Panc1 (cell line): Measurements from ENCODE around the gene ANKRD34A.

Experiments used
- CTCF ChIP-seq: fragments of 450-650 bp; IDR thresholded peaks from 2 replicates; pipeline ENCODE4 v1.5.1; 2017; ENCODE audit warnings: mild to moderate bottlenecking
- POLR2AphosphoS5 ChIP-seq: IDR thresholded peaks from 2 replicates; pipeline ENCODE4 v1.6.1; 2012; ENCODE audit warnings: mild to moderate bottlenecking, low read depth, low read length, moderate library complexity
- TF ChIP-seq, protein P1 (sequence below), 2 experiments: IDR thresholded peaks; 2 replicates each; pipeline ENCODE4 v1.6.1; 2011 to 2012; ENCODE audit warnings: low read depth in 2 of 2, control low read depth in 1 of 2, low read length in 1 of 2, mild to moderate bottlenecking in 1 of 2, moderate library complexity in 1 of 2; ENCODE audit not compliant: insufficient read depth in 1 of 2

- TF ChIP-seq CTCF (no peak), POLR2AphosphoS5 (no peak)
- TF ChIP-seq, protein P1, sequence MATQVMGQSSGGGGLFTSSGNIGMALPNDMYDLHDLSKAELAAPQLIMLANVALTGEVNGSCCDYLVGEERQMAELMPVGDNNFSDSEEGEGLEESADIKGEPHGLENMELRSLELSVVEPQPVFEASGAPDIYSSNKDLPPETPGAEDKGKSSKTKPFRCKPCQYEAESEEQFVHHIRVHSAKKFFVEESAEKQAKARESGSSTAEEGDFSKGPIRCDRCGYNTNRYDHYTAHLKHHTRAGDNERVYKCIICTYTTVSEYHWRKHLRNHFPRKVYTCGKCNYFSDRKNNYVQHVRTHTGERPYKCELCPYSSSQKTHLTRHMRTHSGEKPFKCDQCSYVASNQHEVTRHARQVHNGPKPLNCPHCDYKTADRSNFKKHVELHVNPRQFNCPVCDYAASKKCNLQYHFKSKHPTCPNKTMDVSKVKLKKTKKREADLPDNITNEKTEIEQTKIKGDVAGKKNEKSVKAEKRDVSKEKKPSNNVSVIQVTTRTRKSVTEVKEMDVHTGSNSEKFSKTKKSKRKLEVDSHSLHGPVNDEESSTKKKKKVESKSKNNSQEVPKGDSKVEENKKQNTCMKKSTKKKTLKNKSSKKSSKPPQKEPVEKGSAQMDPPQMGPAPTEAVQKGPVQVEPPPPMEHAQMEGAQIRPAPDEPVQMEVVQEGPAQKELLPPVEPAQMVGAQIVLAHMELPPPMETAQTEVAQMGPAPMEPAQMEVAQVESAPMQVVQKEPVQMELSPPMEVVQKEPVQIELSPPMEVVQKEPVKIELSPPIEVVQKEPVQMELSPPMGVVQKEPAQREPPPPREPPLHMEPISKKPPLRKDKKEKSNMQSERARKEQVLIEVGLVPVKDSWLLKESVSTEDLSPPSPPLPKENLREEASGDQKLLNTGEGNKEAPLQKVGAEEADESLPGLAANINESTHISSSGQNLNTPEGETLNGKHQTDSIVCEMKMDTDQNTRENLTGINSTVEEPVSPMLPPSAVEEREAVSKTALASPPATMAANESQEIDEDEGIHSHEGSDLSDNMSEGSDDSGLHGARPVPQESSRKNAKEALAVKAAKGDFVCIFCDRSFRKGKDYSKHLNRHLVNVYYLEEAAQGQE (IDR thresholded peaks at IDR 0.05; ENCODE audit: insufficient read depth in 1 of 2, low read depth in 2 of 2, low read length in 1 of 2), result no peak
Observed at GRCh38 chr1:146010126-146010738, 45.9 kb upstream of the ANKRD34A start.
